Testis (tissue), 3 donors: ENCODE data around the gene NME7. TPM values are rescaled to one million over a fixed set of nuclear protein-coding genes. Genes with fewer than 3 reads are reported as not detected.

ENCODE experiments used
- DNase-seq: peaks from one replicate; pipeline ENCODE4 v3.0.0-alpha.2; 2019
- H3K27ac ChIP-seq, 2 donors: fragments of 200-600 bp; sonication (generic); one replicate each; pipeline ENCODE4 v1.5.1; 2019
- H3K27me3 ChIP-seq: fragments of 200-600 bp; sonication (generic); one replicate; pipeline ENCODE4 v1.5.1; 2019
- H3K36me3 ChIP-seq: fragments of 200-600 bp; sonication (generic); one replicate; pipeline ENCODE4 v1.5.1; 2017; ENCODE audit warnings: low read depth; ENCODE audit errors: missing control alignments
- H3K4me1 ChIP-seq: fragments of 200-600 bp; sonication (generic); one replicate; pipeline ENCODE4 v1.5.1; 2019
- H3K4me3 ChIP-seq, 2 donors: fragments of 200-600 bp; sonication (generic); one replicate each; pipeline ENCODE4 v1.5.1; 2017 to 2019
- H3K9me3 ChIP-seq: fragments of 200-600 bp; sonication (generic); one replicate; pipeline ENCODE4 v1.5.1; 2017
- POLR2A ChIP-seq: fragments of 450-650 bp; IDR thresholded peaks from one replicate; pipeline ENCODE4 v1.6.1; 2017; ENCODE audit warnings: antibody characterized with exemption, mild to moderate bottlenecking, moderate library complexity
- WGBS, 2 donors: methylation state at CpG; one replicate each; pipeline ENCODE4 v1.1.5; 2018; 5-methylcytosine and 5-hydroxymethylcytosine counted together
- intact Hi-C: fragments of 100-400 bp; cut with DNase I; formaldehyde crosslinking; loops from one replicate; pipeline ENCODE4 v1.15.1; 2023; ENCODE audit warnings: low total_unique reads
- polyA plus RNA-seq: library from polyadenylated mRNA; stranded (reverse); fragments of 350-450 nt; fragmentation: Illumina TruSeq; extraction: RNeasy Lipid Tissue Mini Kit (QIAGEN cat#74804); gene quantifications from one replicate; pipeline ENCODE4 v1.2.3, GENCODE V29; 2014; ENCODE audit warnings: low read depth, low replicate concordance; ENCODE audit not compliant: insufficient read depth
- total RNA-seq, 2 donors: library from RNA; depleted of rRNA; stranded (reverse); fragments of >200 nt; gene quantifications; one replicate each; pipeline ENCODE4 v1.2.3, GENCODE V29; 2016
- TF ChIP-seq, protein P1 (sequence below), 3 experiments: fragments of 450-650 bp in 2 of 3; fragments of 200-600 bp in 1 of 3; sonication (generic) in 1 of 3; IDR thresholded peaks; one replicate each; pipeline ENCODE4 v1.5.1; 2016 to 2019; ENCODE audit warnings: antibody characterized with exemption in 3 of 3, mild to moderate bottlenecking in 2 of 3, moderate library complexity in 1 of 3

NME7 gene
- total and polyA plus RNA-seq, 3 donors from 2014 or later, result 21.4 to 29.0 (median 24.0) TPM

DNA sequence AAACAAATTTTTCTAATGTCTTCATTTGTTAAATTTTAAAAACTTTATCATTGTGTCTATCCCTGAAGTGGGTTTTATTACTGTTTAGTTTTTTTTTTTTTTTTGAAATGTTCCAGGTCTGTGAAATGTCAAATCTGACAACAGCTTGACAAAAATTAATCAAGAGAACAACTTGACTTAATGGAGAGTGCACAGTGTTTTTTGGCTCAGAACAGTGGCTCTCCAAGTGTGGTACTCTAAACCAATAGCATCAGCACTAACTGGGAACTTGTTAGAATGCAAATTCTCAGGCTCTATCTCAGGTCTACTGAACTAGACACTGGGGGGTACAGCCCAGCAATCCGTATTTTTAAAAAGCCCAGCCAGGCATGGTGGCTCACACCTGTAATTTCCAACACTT is 211.9 kb downstream of the NME7 start:
- no peaks in the 10 kb centered on the region for H3K4me1 ChIP-seq
- no peak overlapping the region for H3K27ac ChIP-seq
- no peaks in the 10 kb centered on the region for H3K27me3 ChIP-seq
- intact Hi-C loops, result no loop called here
- WGBS, 2 donors, result 92 to 100% methylated on average over 1 of the region's 1 CpG
- H3K36me3 ChIP-seq, result no peaks in the 10 kb centered on the region
- no peaks in the 10 kb centered on the region for H3K9me3 ChIP-seq
- no peak for TF ChIP-seq POLR2A
- TF ChIP-seq, protein P1, sequence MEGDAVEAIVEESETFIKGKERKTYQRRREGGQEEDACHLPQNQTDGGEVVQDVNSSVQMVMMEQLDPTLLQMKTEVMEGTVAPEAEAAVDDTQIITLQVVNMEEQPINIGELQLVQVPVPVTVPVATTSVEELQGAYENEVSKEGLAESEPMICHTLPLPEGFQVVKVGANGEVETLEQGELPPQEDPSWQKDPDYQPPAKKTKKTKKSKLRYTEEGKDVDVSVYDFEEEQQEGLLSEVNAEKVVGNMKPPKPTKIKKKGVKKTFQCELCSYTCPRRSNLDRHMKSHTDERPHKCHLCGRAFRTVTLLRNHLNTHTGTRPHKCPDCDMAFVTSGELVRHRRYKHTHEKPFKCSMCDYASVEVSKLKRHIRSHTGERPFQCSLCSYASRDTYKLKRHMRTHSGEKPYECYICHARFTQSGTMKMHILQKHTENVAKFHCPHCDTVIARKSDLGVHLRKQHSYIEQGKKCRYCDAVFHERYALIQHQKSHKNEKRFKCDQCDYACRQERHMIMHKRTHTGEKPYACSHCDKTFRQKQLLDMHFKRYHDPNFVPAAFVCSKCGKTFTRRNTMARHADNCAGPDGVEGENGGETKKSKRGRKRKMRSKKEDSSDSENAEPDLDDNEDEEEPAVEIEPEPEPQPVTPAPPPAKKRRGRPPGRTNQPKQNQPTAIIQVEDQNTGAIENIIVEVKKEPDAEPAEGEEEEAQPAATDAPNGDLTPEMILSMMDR (IDR thresholded peaks at IDR 0.05), result no peak
- no peak for DNase-seq
- no peak overlapping the region for H3K4me3 ChIP-seq

DNA sequence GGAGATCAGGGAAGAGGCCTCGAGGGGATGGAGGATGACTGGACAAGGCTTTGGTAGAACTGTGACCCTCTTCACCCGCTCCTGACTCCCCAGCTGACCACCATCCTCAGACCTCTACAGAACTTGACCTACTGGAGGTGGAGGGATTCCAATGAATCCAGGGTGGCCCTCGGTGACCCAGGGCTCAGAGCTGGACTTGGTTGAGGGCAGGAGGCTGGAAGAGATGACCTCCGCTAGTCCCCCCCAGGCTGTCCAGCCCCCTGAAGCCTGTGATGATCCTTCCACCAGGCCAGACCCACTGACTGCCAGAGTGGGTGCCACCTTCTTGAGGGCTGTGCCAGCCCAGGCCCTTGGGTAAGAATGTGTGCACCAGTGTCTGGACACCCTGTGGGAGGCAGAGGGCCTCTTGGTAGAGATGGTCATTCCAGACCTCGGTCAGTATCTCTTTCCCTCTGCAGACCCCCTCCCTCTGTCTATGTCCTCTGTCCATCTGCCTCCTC is 216.2 kb downstream of the NME7 start:
- no peak overlapping the region for H3K4me3 ChIP-seq
- H3K36me3 ChIP-seq, result no peaks in the 10 kb centered on the region
- intact Hi-C loops, result no loop called here
- WGBS, 2 donors, result 90 to 91% methylated on average over 4 to 5 of the region's 5 CpGs
- no peaks in the 10 kb centered on the region for H3K27me3 ChIP-seq
- H3K9me3 ChIP-seq, result no peaks in the 10 kb centered on the region
- no peak overlapping the region for H3K27ac ChIP-seq
- no peaks in the 10 kb centered on the region for H3K4me1 ChIP-seq
- DNase-seq, result no peak
- no peak for TF ChIP-seq POLR2A
- TF ChIP-seq, protein P1 (IDR thresholded peaks at IDR 0.05), result no peak

DNA sequence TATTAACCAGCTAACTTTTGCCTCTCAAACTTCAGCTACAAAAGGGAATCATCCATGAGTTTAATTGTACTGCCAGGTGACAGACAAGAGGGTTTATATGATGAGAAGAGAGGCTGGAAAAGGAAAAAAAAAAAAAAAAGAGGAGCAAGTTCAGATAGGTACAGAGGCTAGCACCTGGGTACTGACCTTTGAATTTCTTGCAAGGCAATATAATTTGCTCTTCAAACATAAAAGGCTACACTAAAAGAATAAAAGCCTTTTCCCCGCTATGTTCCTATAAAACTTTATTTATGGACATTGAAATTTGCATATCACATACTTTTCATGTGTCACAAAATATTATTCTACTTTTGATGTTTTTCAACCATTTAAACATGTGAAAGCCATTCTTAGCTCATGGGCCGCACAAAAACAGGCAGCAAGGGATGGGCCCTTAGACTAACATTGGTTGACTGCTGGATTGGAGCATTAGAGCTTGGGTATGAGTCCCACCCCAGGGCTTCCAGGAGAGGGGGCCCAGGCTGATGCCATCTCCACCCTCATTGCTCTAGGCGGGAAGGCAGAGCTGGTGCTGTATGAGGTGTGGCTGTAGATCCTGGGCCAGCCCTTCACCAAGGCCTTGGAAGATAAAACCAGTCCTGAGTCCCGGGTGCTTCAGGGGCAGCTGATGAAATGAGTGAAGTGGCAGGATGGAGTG is 216.8 kb downstream of the NME7 start:
- DNase-seq, result no peak
- intact Hi-C loops, result no loop called here
- TF ChIP-seq, protein P1 (IDR thresholded peaks at IDR 0.05), result no peak
- no peak for TF ChIP-seq POLR2A
- Histone ChIP-seq H3K4me3 (no peak overlapping the region), H3K4me1 (no peaks in the 10 kb centered on the region), H3K27ac (no peak overlapping the region), H3K27me3 (no peaks in the 10 kb centered on the region), H3K9me3 (no peaks in the 10 kb centered on the region), H3K36me3 (no peaks in the 10 kb centered on the region)
- WGBS, 2 donors, result 74 to 85% methylated on average over 4 of the region's 4 CpGs

DNA sequence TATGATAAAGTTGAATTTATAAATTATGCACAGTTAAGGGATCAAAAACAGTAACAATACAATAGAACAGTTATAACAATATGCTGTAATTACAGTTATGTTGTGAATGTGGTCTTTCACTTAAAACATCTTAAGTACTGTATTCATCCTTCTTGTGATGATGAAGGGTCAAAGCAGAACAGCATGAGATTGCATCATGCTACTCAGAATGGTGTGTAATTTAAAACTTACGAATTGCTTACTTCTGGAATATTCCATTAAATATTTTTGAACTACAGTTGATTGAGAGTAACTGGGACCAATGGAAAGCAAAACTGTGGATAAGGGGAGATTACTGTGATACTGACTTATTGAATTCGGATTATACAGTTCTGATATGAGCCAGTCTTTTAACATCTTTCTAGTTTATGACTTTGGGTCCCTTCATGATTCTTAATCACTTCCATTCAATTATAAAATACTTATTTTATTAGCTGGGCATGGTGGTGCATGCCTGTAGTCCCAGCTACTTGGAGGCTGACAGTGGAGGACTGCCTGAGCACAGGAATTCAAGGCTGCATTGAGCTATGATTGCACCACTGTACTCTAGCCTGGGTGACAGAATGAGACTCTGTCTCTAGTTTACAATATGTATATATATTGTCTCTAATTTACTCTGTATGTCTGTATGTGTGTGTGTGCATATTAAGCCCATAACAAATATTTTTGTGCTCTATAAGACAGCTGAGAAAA is 217.9 kb downstream of the NME7 start:
- H3K27ac ChIP-seq, result no peak overlapping the region
- H3K27me3 ChIP-seq, result no peaks in the 10 kb centered on the region
- TF ChIP-seq, protein P1 (IDR thresholded peaks at IDR 0.05), result no peak
- no peak for TF ChIP-seq POLR2A
- no peaks in the 10 kb centered on the region for H3K9me3 ChIP-seq
- H3K4me3 ChIP-seq, result no peak overlapping the region
- intact Hi-C loops, result no loop called here
- 88 to 89% methylated on average over 2 of the region's 2 CpGs for WGBS, 2 donors
- H3K4me1 ChIP-seq, result no peaks in the 10 kb centered on the region
- no peaks in the 10 kb centered on the region for H3K36me3 ChIP-seq
- DNase-seq, result no peak
